GM18951 (cell line): ENCODE data around the gene IDH2.
"Not testable (repeated sequence)": the region's sequence is repeated elsewhere in the genome, so short reads cannot be mapped to it uniquely, and the experiment has no call there.

Source experiments
- POLR2A ChIP-seq: IDR thresholded peaks from 4 replicates; pipeline ENCODE4 v1.6.1; 2011; ENCODE audit warnings: mild to moderate bottlenecking; ENCODE audit not compliant: insufficient read length, insufficient read depth; ENCODE audit errors: extremely low read depth
- in situ Hi-C: fragments of 300-500 bp; cut with MboI; formaldehyde crosslinking; loops from one replicate; pipeline ENCODE4 v1.12.0; 2022; ENCODE audit warnings: low sequenced_read_pairs, mixed read lengths, inconsistent platforms; ENCODE audit not compliant: unreplicated experiment

IDH2 gene

DNA sequence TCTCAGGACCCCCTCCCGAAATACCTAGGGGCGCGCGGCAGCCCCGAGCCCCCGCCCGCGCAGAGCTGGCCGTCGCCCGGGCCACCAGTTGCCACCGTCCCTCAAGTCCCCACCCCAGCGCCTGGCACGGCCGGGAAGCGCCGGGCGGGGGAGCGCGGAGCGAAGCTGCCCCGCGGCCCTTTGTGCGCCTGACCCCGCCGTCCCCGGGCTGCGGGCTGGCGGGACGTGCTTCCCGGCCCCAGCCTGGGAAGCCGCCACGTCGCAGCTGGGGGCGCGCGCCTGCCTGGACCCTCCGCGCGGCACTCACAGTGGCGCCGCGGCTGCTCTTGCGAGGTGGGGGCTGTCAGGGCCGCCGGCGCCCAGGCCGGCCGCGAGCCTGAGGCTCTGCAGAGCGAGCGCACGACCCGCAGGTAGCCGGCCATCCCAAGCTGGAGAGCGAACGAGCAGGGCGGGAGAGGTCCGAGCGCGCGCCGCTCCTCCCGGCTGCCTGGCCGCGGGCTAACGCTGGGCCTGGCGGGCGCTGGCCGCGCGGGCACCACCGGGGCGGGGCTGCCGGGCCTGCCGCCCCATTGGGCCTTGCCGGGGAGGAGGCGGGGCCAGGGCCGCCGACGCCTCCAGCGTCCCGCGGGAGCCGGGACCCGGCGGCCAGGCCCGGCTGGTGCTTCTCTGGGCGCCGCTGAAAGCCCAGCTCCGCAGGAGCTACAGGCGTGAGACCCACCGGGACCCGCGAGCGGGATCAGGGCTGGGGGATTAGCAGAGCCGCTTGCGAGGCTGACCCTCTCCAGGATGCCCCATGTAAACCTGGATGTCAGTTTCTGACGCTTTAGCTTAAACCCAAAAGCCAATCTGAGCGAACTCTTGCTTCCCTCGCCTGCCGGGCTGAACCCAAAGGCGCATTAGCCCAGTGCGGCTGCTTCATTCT lies at the start of gene IDH2:
IDH2 (minus strand) TSS at position 500 of the 922 bp plus-strand sequence; CDS start at position 422, 78 bp downstream.
- in situ Hi-C loops = no loop called here
- TF ChIP-seq POLR2A = peak; percentile 95

DNA sequence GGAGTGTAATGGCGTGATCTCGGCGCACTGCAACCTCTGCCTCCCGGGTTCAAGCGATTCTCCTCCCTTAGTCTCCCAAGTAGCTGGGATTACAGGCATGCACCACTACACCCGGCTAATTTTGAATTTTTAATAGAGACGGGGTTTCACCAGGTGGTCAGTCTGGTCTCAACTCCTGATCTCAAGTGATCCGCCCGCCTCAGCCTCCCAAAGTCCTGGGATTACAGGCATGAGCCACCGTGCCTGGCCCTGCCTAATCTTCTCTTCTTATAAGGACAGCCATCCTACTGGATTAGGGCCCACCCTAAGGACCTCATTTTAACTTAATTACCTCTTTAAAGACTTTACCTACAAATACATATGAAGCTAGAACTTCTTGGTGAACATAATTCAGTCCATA lies 48.3 kb upstream of the IDH2 start:
- in situ Hi-C loops = not testable (repeated sequence)

DNA sequence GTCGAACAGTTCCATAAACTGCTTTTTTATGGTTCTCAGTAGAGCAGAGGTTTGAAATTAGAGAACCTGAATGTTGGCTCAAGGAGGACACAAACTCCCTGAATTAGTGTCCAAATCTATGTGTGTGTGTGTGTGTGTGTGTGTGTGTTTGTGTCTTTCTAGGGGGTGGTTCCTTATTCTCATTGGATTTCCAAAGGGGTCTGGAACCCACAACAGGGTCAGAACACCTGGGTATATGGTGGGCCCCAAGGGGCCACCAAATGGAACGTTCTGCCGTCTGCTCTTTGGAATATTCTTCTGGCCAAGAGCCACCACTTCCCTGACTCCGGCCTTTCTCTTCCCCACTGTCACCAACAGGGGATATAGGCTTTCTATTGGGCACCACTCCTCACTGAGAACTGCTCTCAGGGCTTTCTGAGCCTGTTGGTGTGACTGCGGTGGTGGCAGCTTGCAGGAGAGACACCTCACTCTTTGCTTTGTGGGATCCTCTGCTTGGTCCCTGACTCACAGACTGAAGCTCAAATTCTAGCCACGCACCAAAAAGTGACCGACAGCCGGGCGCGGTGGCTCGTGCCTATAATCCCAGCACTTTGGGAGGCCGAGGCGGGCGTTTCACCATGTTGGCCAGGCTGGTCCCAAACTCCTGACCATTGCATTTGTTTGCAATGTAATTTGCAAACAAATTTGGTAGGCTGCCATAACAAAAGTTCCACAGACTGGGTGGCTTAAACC lies 47.5 kb upstream of the IDH2 start:
- in situ Hi-C loops = no loop called here

DNA sequence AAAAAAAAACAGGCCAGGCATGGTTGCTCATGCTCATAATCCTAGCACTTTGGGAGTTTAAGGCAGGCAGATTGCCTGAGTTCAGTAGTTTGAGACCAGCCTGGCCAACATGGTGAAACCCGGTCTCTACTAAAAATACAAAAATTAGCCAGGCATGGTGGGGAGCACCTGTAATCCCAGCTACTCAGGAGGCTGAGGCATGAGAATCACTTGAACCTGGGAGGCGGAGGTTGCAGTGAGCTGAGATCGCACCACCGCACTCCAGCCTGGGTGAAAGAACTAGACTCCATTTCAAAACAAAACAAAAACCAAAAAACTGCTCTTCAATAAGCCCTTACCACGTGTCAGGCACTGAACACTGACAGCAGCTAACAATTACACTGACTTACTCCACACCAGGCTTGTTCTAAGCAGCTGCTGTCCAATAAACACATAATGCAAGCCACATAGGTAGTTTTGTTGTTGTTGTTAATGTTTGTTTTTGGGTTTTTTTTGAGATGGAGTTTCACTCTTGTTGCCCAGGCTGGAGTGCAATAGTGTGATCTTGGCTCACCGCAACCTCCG lies 44.0 kb upstream of the IDH2 start:
- in situ Hi-C loops = not testable (repeated sequence)

More for the DNA sequence above, 47.5 kb upstream of the IDH2 start:
- no peak for TF ChIP-seq POLR2A

DNA sequence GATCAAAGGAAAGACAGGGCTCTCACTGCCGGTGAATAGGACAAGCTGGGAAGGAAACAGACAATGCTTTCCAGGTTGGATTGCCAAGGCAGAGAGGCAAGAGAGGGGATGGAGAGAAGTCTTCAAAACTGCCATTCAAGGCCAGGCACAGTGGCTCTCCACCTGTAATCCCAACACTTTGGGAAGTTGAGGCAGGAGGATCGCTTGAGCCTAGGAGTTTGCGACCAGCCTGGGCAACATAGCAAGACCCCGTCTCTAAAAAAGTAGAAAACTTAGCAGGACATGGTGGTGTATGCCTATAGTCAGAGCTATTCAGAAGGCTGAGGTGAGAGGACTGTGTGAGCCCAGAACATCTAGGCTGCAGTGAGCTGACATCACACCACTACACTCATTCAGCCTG lies 43.5 kb upstream of the IDH2 start:
- in situ Hi-C loops = no loop called here
- TF ChIP-seq POLR2A = no peak

DNA sequence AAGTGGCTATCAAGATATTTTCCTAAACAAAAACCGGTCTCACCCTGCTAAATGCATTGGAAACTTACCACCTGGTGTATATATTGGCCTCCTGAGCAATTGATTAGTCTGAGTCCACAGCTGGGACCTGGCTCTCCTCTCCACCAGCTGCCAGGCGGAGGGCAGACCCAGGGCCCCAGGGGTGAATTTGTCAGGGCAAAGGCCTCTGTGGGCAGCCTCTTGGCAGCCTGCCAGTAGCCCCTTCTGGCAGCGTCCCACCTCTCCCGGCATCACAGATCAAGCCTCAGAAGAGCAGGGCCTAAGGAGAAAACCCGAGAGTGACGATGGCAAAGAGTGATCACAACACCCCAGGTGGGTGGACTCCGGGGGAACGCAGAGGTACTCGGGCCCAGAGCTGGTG lies 43.0 kb upstream of the IDH2 start:
- TF ChIP-seq POLR2A = no peak
- in situ Hi-C loops = no loop called here

DNA sequence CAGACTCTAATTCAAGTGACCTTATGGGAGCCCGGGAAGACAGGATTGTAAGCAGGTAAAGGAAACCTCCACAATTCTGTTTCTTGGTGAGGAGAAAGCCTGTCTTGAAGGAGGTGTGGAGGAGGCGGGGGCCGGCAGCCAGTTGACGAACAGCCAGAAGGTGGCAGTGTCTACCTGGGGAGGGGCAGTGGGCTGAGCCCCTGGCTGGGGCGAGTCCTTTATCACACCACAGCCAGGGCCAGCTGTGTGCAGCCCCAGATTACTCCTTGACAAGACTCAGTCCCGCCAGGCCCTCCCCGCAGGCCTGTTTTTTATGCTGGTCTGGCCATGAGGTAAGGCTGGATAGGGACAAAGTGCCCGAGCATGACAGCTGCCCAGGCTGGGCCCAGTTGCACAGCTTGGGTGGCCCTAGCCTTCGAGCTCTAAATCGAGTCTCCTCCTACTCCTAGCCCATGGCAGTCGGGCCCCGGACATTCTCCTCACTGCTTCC lies 40.9 kb upstream of the IDH2 start:
- no peak for TF ChIP-seq POLR2A

DNA sequence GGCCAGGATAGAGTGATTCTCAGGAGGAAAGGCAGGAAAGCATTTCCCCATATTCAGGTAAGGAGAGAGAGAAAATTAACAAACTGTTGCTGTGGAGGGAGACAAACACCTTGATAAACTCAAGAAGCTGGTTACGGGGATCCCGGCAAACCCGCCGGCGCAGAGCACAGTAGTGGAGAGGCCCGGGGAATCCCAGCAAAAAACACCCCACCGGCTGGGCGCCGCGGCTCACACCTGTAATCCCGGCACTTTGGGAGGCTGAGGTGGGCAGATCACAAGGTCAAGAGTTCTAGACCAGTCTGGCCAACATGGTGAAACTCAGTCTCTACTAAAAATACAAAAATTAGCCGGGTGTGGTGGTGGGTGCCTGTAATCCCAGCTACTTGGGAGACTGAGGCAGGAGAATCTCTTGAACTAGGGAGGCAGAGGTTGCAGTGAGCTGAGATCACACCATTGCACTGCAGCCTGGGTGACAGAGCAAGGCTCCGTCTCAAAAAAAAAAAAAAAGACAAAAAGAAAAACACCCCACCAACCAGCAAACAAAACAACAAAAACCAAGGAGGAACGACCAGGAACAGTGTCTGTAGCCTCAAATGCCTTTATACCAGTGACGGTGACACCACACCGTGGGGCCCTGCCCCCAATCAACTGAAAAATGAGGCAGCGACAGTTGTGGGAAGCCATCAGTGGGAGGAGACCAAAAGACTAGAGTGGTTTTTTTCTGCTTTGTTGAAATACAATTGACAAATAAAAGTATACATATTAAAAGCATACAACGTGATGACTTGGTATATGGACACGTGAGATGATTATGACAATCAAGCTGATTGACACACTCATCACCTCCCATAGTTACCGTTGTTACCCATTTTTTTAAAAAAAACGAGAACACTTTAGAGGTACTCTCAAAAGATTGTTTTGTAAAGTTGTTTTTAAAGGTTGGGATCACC lies 40.2 kb upstream of the IDH2 start:
- in situ Hi-C loops = no loop called here
- no peak for TF ChIP-seq POLR2A

More for the DNA sequence above, 40.9 kb upstream of the IDH2 start:
- in situ Hi-C loops = no loop called here

DNA sequence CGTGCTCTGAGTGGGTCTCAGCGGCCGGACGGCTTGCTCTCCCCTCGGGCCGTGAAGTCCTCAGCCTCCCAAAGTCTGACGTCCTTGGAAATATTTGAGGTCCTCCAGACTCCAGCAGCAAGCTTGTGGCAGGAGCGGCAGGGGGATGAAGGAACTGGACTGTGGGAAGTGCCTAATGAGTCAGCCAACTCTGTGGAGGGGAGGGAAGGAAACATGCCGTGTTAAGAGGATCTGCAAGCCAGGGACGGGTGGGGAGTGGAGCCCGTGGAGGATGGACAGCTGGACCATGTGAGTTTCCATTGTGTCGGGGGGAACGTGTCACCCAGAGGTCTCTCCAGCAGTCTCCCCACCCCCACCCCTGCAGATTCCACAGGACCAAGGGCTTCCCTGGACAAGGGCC lies 39.4 kb upstream of the IDH2 start:
- no peak for TF ChIP-seq POLR2A
- in situ Hi-C loops = no loop called here

DNA sequence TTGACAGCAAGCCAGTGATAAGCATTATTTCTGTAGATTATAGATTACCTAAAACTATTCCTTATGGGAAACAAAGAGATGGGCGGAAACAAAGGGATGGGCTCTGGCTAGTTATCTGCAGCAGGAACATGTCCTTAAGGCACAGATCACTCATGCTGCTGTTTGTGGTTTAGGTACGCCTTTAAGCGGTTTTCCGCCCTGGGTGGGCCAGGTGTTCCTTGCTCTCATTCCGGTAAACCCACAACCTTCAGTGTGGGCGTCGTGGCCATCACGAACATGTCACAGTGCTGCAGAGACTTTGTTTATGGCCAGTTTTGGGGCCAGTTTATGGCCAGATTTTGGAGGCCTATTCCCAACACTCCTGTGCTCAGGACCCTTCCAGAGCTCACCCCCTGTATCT lies 37.3 kb upstream of the IDH2 start:
- in situ Hi-C loops = not testable (repeated sequence)

DNA sequence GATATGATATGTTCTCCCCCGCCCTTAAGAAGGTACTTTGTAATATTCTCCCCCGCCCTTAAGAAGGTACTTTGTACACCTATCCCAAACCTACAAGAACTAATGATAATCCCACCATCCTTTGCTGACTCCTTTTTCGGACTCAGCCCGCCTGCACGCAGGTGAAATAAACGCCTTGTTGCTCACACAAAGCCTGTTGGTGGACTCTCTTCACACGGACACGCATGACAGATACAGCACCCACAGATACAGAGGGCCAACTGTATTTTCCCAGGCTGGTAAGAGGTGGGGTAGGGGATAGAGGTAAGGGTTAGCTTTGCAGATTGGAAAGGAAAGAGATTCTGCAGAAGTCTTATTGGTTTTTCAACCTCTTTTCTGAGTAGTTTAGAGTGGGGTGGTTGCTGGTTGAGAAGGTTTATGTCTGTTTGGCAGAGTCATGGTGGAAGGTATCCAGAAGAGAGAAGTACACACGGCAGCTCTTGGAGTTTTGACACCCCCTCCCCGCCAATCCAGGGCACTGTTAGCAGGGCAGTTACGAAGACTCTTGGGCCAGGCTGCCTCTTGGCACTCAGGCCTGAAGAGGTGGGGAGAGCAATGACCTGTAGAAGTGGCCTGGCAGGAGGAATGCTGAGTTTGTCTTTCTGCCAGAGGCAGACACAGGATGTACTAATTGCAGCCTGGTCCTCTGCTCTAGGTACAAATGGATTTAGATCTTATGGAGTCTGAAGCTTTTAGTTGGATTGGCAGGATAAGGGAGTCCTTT lies 36.0 kb upstream of the IDH2 start:
- no peak for TF ChIP-seq POLR2A
- in situ Hi-C loops = no loop called here

DNA sequence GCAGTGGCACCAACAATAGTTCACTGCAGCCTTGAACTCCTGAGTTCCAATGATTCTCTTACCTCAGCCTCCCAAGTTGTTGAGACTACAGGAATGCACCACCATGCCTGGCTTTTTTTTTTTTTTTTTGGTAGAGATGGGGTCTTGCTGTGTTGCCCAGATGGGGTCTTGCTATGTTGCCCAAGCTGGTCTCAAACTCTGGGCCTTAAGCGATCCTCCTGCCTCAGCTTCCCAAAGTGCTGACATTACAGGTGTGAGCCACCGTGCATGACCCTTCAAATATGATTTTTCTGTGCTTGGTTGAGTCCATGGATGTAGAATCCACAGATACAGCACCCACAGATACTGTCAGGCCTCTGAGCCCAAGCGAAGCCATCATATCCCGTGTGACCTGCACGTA lies 30.2 kb upstream of the IDH2 start:
- no peak for TF ChIP-seq POLR2A
- in situ Hi-C loops = no loop called here
